ENCODE results near the gene CCL14. TPM values are rescaled to one million over a fixed set of nuclear protein-coding genes. Genes with fewer than 3 reads are reported as not detected.
A peak's percentile ranks its signal among the peaks of the same experiment; 100 is the strongest.

CCL14 gene
- total and polyA plus RNA-seq, 9 of the 15 experiments (the other 6 are each of a cell fraction or from before 2014, with no cell fraction given), result not detected

- no peak for TF ChIP-seq BRF2 (IDR thresholded peaks at IDR 0.05; ENCODE audit: borderline replicate concordance, insufficient read depth, insufficient read length)
- no peak for TF ChIP-seq C11orf30 (IDR thresholded peaks at IDR 0.05; ENCODE audit: low read depth)
- TF ChIP-seq NELFE (IDR thresholded peaks at IDR 0.05; ENCODE audit: insufficient read depth, insufficient read length), result no peak
- TF ChIP-seq POLR2A (conservative IDR thresholded peaks at IDR 0.05), result no peak
- TF ChIP-seq NR0B1 (IDR thresholded peaks at IDR 0.05; ENCODE audit: partially characterized antibody), result no peak
- TF ChIP-seq WHSC1 (IDR thresholded peaks at IDR 0.05; ENCODE audit: low read length), result no peak
- TF ChIP-seq MEF2D (tag; conservative IDR thresholded peaks at IDR 0.05; ENCODE audit: low read depth), result no peak
- peak; percentile 60 for TF ChIP-seq SMARCA4 (IDR thresholded peaks at IDR 0.05)
- peak; percentile 74 for TF ChIP-seq TAL1 (IDR thresholded peaks at IDR 0.05)
- TF ChIP-seq ZNF584 (CRISPR knock-in tag; IDR thresholded peaks at IDR 0.05; ENCODE audit: low read depth), result no peak
- no peak for TF ChIP-seq ZNF324 (CRISPR knock-in tag; IDR thresholded peaks at IDR 0.05)
- no peak for TF ChIP-seq NCOA1 (IDR thresholded peaks at IDR 0.05; ENCODE audit: low read depth)
- TF ChIP-seq MYC (IDR thresholded peaks at IDR 0.05; ENCODE audit: low read depth, low read length), result no peak
- no peak for TF ChIP-seq MYC (CRISPR knock-in tag; IDR thresholded peaks at IDR 0.05; ENCODE audit: borderline replicate concordance, low read depth)
- no peak for TF ChIP-seq COPS2 (conservative IDR thresholded peaks at IDR 0.05)
- no peak for TF ChIP-seq USF2 (CRISPR knock-in tag; IDR thresholded peaks at IDR 0.05)
- peak; percentile 63; the same call in 1 of the 2 replicates for TF ChIP-seq POLR2AphosphoS5 (IDR thresholded peaks at IDR 0.05; ENCODE audit: control insufficient read depth, insufficient read depth, low read depth, low read length)
- TF ChIP-seq ZNF766 (CRISPR knock-in tag; conservative IDR thresholded peaks at IDR 0.05), result no peak
- peak; percentile 14; the same call in 1 of the 2 replicates for TF ChIP-seq BCOR (IDR thresholded peaks at IDR 0.05)
- TF ChIP-seq TBP (optimal IDR thresholded peaks at IDR 0.05; ENCODE audit: low read depth, low read length), result no peak
- no peak for TF ChIP-seq ZNF551 (CRISPR knock-in tag; IDR thresholded peaks at IDR 0.05)
- TF ChIP-seq SMARCC2 (IDR thresholded peaks at IDR 0.05; ENCODE audit: low read depth), result no peak
- TF ChIP-seq SNRNP70 (optimal IDR thresholded peaks at IDR 0.05; ENCODE audit: low read depth, low read length), result no peak
- TF ChIP-seq CTBP1 (IDR thresholded peaks at IDR 0.05; ENCODE audit: borderline replicate concordance), result 0 out of 2 replicates have a peak, but pooled peaks have one; percentile 32
- no peak for TF ChIP-seq ZNF41 (CRISPR knock-in tag; conservative IDR thresholded peaks at IDR 0.05)
Measured at GRCh38 chr17:35942588-35943186, 43.8 kb downstream of the CCL14 start (continued).

All from K562 (cell line).